A549 treated with ZK216348 at 1 μM for 4 hours (cell line): ENCODE data around the gene SRPRB. TPM values are rescaled to one million over a fixed set of nuclear protein-coding genes. Genes with fewer than 3 reads are reported as not detected.

ENCODE experiments used
- total RNA-seq: library from RNA; stranded (reverse); fragments of 200-300 nt; extraction: Qiagen RNA extraction; gene quantifications from 5 replicates; pipeline ENCODE4 v1.2.3, GENCODE V29; 2022; ENCODE audit warnings: low read depth

SRPRB gene, protein sequence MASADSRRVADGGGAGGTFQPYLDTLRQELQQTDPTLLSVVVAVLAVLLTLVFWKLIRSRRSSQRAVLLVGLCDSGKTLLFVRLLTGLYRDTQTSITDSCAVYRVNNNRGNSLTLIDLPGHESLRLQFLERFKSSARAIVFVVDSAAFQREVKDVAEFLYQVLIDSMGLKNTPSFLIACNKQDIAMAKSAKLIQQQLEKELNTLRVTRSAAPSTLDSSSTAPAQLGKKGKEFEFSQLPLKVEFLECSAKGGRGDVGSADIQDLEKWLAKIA
- 55.7 to 62.9 TPM (median 59.0 TPM) in 5 replicates for total RNA-seq

DNA sequence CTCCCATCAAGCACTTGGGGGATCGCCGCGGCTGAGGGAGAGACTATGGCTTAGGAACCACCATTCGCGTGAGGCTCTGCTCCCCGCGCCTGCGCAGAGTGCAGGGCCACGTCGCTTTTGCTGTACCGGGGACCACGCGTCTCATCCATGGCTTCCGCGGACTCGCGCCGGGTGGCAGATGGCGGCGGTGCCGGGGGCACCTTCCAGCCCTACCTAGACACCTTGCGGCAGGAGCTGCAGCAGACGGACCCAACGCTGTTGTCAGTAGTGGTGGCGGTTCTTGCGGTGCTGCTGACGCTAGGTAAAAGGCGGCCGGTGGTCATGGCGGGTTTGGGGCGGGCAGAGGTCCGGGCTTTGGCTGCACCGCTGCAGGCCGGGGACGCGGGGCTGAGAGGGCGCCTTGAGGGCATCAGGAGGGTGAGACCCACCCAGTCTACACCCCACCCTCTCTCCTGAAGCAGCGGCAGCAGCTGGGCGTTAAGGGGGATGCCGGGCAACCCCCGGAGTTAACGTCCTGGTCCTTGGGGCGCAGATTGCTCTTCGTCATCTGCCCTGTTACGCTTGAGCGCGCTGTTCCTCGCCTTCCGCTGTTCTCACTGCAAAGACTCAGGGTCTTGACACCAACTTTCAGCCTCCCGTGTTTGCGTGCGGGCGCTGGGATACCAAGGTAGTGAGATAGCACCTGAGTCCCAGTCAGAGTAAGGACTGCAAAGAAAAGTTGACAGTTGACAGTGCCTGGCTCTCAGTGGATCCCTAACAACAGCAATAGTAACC, at the start of gene SRPRB:
TSS of gene SRPRB (plus strand) at position 114 of the 774 bp plus-strand sequence. CDS start at position 148, 34 bp downstream.

Other genes with a start within 250 kb of the SRPRB start
- gene CDV3, start 232.1 kb upstream of the SRPRB start, total RNA-seq: 109 to 159 TPM (median 132 TPM) in 5 replicates
- gene TOPBP1, start 143.9 kb upstream of the SRPRB start, total RNA-seq: 21.1 to 32.5 TPM (median 26.9 TPM) in 5 replicates
- gene TF, start 59.4 kb upstream of the SRPRB start, total RNA-seq: 0.60 to 2.0 TPM (median 1.0 TPM) in 5 replicates
- 0.91 to 2.7 TPM (median 2.5 TPM) in 5 replicates for gene RAB6B, start 90.1 kb downstream of the SRPRB start, total RNA-seq
- gene SLCO2A1, start 224.1 kb downstream of the SRPRB start, total RNA-seq: 0.02 to 0.22 TPM (median 0.06 TPM) in 4 of 5 replicates, not detected in the other